ENCODE results near the gene ARHGEF40.

GRCh38 chr14:21026988-21027315, 43.2 kb upstream of the ARHGEF40 start:
- no peak for TF ChIP-seq CTCF (IDR thresholded peaks at IDR 0.05)
- no peak for TF ChIP-seq PBX3 (IDR thresholded peaks at IDR 0.05)
- TF ChIP-seq NPAS2 (CRISPR knock-in tag; IDR thresholded peaks at IDR 0.05; ENCODE audit: borderline replicate concordance) = no peak

All from A549 (cell line).